HG02840 (cell line): Measurements from ENCODE around the gene POLA1.
"Not testable (repeated sequence)": the region's sequence is repeated elsewhere in the genome, so short reads cannot be mapped to it uniquely, and the experiment has no call there.

Source experiments
- ATAC-seq: cut with Tn5 transposase; IDR thresholded peaks from one replicate; pipeline ENCODE4 v1.9.1; 2021; ENCODE audit warnings: mild to moderate bottlenecking, moderate library complexity, moderate number of reproducible peaks; ENCODE audit not compliant: unreplicated experiment, low FRiP score

Gene POLA1

DNA sequence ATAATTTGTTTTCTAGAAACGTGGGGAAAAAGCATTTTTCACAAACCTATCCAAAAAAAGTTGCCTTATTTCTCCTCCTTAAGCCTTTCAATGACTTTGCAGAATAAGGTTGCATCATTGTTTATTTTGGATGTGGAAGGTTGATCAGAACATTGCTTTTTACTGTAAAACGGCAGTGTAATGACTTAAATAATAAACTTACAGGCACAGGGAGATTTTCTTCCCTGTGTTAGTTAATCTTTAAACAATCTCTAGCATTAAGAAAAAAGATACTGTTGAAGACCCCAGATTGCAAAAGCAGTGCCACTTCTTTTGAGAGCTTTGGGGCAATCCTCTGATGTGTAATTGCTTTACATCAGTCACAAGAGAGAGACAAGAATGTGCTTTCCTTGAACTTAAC is 168.6 kb downstream of the POLA1 start:
- no peak for ATAC-seq

DNA sequence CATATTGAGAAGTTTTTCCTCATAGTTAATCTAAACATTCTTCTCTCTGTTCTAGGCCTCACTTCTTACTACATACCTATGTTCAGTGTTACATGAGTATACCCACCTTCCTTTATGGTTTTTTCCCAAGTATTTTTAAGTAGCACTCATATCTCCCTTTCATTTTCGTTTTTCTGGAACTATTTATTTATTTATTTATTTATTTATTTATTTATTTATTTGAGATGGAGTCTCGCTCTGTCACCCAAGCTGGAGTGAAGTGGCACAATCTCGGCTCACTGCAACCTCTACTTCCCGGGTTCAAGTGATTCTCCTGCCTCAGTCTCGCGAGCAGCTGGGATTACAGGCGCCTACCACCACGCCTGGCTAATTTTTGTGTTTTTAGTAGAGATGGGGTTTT is 170.1 kb downstream of the POLA1 start:
- not testable (repeated sequence) for ATAC-seq

DNA sequence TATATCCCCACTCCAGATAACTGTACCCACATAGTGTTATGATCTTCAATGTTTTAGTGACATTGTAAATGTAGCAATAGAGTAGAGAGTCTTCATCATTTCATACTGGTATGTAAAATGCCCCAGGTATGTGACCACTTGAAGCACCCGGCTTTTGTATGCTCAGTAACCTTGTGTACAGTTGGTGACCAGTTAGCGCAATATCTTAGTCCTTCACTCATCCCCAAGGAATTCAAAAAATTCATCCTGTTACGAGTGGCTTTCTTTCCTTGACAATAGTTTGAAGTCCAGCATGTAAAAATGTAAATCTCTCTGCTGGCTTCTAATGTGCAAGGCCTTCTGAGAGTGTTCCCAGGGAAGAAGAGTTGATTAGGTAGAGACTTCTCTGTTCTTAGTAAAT is 176.4 kb downstream of the POLA1 start:
- no peak for ATAC-seq

DNA sequence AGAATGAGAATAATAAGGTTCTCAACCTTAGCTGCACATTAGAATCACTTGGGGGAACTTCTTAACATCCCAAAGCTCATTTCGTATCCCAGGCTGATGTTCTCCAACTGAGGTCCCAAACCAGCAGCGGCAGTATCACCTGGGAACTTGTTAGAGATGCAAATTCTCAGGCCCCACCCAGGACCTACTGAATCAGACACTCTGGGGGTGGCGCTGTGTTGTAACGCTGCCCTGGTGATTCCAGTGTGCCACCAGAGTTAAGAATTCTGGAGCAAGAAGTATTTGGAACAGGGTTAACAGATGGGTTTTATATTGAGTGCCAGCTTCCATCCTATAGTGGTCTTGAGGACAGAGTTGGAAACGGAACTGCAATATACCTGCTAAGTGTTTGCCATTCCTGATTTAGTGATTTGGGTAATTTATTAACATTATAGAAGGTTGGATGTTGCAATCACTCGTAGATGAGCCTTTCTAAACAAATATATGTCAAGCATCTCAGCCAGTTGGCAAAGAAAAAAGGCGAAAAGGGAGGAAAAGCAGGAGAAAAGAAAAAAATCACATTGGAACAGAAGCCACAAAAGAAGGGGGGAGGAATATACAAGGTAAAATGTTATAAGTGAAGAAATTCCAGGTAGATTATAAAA is 181.0 kb downstream of the POLA1 start:
- no peak for ATAC-seq

DNA sequence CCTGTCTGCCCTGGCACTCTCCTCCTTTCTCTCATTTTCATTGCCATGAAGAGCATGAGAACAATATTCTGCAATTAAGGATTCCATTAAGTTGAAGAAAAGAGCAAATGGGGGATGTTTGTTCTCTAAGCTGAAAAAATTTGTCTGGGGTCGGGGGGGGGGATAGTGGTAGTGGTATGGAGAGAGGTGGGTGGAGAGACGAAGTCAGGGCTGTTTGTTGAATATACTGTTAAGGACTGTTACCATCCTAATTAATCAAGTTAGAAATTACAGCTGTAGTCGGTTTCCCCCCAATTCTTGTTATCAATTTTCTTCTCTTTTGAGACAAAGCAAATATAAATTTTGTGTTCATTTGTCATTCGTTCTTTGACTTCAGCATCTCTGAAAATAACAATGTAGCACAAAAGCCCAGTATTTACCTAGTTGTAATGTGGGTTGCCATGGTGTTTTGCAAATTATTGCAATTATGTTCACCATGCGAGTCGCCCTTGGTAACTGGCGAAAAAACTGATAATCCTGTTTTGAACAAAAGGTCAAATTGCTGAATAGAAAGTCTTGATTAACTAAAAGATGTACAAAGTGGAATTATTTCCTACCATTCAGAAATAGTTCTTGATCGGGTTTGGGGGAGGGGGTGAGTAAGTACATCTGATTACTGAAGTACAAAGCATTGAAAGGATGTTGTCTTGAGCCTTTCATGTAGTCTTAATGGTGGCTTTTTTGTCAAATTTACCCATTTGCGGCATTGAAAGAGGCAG is 183.0 kb downstream of the POLA1 start:
- ATAC-seq: no peak

DNA sequence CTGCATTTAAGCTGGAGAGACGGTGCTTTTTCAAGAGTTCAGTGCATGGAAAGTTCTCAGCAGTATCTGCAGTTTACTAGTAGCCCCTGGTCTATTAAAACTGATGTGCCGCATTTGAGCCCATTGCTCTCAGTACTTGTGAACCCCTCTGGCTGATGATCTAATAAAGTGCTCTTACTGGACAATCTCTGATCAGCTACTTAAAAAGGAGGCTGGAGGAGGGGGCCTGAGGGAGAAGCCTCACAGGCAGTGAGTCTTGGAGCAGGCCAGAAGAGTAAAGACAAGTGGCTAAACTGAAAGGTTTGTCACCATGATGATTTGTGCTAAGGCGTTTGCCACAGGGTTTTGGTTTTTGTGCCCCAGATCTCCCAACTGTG is 183.6 kb downstream of the POLA1 start:
- no peak for ATAC-seq

DNA sequence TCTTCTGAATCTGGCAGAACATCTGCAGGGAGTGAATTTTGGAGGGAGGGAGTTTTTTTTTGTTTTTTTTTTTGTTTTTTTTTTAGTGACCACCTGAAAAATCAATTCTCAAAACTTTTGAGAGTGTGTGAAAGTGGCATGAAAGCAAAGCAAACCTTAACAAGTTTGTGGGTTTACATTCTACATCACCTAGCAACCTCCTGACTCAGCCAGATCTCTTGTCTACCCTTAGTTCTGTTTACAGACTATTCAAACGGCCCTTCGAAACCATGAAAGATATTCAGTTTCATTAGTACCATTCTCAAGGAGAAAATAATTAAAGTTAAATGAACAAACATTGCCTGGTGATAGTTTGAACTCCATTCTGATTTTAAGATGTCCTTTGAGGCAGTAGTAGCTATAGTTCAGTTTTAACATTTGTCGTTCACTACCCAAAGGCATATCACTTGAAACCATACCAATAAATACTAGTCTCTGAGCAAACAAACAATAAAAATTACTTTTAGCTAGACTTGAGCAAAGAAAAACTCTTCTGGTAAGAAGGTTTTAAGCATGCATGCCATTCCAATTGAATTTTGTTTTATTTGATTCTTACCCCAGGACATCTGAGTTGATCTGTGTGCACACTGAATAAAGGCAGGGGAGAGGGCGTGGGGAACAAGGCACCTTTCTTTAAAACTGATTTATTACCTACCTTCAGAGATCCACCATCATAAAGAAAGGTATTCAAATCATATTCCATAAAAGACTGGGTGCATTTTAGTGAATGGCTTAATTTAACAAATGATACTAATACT is 184.3 kb downstream of the POLA1 start:
- no peak for ATAC-seq

DNA sequence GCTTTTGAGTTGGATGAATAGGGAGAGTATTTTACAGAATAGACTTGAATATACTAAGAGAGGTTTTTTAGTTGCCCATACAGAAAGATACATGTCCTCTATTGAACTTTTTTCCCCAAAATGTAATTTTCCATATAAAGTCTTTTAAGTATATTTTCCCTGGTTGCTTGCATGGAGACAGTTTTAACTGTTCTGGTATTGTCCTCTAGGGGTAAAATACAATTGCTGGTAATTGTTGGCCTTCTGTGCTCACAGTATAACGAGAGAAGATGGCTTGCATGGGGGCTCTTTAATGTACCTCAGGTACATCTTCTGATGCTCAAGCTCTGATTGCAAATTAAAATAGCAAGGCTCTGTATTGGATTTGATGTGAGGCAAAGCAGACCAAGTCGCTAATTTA is 186.0 kb downstream of the POLA1 start:
- no peak for ATAC-seq

DNA sequence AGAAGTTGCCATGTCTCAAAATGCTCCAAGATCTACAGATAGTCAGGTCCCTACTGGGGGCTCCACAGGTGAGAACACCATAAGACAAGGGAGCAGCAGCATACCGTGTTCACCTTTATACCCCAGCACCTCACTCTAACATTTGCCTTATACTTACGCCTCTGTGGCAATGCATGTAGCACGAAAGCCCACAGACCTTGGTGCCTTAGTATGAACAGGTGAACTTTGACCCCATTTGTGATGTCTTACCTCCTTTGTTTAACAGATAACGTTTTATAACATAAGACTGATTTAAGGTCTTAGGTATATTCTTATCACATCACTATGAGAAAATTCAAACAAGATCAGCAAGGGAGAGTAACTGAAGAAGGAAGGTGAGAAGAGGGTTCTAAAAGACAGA is 193.2 kb downstream of the POLA1 start:
- ATAC-seq: no peak

DNA sequence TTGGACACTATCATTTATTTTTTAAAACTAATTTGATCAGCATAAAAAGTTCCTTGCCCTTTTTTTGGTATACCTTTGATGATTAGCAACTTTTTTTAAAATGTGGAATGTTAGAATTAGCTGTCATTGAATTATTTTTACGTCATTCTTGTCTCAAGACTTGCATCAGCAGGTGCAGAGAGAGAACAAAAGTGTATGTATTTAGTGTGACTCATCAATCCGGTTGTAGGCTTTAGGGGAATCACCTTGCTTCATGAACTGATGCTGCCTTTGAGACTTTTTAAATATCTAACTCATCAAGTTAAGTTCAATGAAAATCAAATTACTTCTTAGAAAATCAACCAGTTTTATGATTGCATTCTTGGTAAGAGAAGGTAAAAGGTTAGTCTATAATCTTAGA is 197.0 kb downstream of the POLA1 start:
- no peak for ATAC-seq

DNA sequence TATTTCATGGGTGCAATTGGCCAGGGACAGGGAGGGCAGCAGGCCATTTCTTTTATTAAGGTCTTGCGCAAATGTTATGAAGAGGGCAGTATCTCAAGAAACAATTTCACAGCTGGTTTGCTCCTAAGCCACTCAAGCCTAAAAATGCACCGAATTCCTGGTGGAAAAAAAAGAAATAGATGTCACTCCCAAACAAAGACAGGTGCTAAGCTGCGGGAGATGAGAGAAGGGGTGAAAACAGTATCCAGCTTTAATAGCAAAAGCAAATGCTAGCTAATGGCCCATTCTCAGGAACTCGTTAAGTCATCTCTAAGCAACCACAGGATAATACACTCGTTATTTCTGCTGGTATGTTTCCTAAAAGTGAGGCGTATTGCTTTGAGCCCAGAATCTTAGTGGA is 205.7 kb downstream of the POLA1 start:
- no peak for ATAC-seq

DNA sequence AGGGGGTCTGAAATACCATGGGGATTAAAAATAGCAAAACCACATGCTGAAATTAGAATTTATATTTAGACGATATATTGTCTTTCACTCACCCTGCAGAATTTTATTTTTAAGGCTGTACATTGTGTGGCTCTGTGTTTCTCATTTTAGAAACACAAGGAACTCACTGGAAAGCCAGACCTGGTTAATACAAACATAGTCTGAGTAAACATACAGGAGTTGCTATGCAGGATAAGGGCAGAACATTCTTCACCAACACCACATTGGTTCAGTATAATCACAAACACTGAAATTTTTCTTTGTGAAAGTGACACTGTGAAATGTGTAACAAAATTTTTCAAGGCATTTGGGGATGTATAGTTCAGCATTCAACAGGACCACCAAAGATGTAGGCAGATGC is 206.5 kb downstream of the POLA1 start:
- no peak for ATAC-seq

DNA sequence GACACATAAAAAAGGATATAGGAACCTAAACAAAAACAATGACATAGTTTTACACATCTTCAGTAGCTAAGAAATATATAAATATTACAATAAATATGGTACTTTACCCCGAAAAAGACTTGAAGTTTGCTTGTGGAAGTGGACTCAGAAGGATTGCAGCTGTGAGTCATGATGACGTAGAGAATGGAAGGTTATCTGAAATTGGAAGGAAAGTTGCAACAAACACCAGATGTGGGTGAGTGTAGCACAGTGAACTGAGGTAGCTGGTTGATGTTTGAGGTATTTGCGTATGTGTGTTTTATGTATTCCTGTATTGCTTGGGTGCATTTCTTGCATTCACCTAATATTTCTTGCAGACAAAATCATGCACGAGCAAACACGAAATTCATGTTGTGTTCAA is 209.1 kb downstream of the POLA1 start:
- no peak for ATAC-seq

DNA sequence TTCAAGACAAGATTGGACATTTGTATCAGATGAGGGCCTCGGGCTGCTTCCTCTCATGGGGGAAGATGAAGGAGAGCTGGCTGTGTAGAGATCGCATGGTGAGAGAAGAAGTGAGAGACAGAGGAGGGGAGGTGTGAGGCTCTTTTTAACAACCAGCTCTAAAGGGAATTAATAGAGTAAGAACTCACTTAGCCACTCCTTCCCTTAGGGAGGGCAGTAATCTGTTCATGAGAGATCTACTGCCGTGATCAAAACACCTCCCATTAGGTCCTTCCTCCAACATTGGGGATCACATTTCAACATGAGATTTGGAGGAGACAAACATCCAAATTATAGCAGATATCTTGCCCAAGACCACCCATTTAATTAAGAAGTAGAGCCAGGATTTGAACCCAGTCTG is 225.0 kb downstream of the POLA1 start:
- ATAC-seq: no peak

DNA sequence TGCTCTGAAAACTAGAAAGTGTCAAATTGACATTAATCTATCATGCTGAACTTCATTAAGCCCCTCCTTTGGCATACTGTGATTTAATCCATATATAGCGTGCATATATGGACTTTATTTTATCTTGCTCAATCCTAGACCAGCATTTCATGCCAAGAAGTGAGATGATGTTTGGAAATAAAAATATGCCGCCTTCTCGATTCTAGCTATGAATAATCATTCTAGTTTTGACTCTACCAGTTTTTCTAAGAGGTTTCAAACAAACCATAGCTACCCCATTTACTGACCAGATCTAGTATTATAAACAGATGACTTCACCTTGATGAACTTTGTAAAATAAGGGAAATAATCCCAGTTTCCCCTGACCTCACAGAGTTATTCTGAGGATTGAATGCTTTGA is 227.1 kb downstream of the POLA1 start:
- ATAC-seq: no peak

DNA sequence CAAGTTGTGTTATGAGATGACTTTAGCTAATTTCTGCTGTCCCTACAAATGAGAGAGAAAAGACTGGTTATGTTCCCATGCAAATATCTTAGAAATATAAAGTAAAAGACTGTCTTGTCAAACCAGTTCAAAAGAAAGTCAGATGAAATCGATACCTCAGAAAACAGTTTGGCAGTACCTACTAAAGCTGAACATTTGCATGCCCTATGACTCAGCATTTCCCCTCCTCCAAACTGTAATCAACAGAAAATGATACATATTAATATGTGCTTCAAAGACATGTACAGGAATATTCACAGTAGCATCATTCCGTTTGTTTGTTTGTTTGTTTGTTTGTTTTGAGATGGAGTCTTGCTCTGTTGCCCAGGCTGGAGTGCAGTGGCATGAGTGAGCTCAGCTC is 231.7 kb downstream of the POLA1 start:
- no peak for ATAC-seq

DNA sequence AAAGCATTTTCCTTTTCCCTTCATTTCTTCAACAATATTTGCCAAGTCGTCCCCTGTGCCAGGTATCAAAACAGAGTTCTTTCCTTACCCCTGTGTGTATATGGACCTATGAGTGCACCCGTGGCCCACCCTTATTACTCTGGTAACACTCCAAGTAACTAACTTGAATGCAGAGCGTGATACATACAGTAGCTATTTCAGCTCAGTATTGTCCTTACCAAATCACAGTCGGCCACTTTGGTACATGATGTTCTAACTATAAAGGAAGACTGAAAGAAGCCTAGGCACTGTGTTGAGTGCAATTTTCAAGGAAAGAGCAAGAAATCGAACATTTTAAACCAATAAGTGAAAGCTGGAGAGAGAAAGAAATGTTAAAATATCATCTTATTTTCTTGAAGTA is 233.7 kb downstream of the POLA1 start:
- no peak for ATAC-seq

DNA sequence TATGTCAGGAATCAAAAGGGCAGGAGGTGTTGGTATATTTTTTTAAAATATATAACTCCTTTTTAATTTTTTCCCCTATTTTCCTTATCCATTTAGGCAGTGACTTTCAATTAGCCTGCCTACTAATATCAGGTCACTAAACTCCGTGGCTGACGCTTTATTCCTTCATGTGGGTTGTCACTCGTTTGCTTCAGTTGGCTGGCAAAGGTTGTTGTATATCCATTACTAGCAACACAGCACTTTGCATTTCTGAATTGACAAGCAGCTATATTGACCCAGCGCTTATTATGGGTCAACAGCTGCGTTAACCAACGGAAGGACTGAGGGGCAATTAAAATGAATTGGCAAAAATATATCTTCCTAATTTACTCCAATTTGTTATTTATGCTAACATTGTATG is 234.4 kb downstream of the POLA1 start:
- no peak for ATAC-seq

DNA sequence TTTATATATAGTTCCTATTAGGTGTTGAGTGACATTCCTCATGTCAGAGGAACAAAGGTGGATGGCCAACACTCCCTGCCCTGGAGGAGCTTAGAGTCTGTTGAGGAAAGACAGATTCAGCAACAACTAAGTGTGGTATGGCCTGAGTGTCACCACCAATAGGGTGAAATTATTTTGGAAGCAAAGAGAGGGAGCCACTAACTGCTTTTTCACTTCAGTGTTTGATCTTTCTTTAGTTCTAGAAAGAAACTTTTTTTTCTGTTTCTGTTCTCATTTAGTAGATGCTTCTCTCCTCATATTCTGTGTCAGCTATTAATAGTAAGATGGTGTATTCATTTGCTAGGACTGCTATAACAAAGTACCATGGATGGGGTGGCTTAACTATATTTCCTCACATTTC is 240.6 kb downstream of the POLA1 start:
- ATAC-seq: no peak

DNA sequence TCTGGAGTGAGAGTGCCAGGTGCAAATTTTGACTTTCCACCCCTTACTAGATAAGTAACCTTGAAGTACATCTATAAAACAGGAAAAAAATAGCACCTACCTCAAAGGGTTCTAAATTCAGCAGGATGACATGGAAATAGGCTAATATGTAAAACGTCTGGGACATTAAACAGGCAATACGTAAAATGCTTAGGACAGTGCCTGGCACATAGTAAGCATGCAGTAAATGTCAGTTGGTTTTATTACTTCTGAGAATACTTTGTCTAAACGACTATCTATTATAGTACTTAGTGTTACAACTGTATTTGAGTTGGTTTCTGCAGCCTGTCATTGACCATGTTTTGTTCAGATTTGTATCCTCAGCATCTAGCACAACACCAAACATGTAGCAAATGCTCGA is 251.3 kb downstream of the POLA1 start:
- no peak for ATAC-seq

DNA sequence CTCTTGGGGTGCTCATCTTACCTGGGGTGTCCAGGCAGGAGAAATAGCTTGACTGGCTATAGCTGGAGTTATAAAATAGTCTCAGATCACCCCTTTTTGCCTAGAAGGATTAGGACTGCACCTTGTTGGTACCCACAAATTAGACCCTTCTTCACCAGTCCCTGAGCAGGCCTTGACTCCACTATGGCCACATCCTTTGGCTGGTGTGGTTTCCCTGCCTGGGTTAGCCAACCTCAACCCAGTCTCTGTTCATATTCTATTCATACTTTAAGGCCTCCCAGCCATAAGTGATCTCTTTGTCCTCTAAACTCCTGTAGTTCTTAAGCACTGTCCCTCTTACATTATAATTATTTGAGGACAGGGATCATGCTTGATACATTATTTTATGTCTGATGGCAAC is 252.7 kb downstream of the POLA1 start:
- ATAC-seq: no peak

DNA sequence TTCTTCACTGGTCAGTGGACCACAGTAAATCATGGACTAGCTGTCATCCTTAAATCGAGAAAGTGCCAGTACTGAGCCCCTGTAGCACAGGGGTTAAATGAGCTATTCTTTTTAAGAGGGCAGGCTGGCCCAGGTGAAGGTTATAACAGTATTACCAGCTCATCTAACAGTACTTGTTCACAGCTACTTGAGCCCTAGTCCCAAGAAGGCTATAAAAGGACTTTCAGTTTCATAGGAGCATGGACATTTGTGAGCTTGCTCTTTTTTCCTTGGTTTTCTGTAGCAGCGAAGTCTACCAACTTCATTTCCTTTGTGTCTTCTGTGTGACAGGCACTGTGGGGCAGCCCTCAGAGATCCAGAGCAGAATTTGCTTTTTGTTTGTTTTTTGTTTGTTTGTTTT is 261.0 kb downstream of the POLA1 start:
- no peak for ATAC-seq
